WTC11 (cell line): Measurements from ENCODE around the gene LCORL.

Experiments
- CREB1 ChIP-seq: sonication (generic); formaldehyde crosslinking; IDR thresholded peaks from 2 replicates; pipeline ENCODE4 v1.8.0; 2023; ENCODE audit warnings: mild to moderate bottlenecking, missing genetic modification reagents
- CREM ChIP-seq: sonication (generic); formaldehyde crosslinking; IDR thresholded peaks from 2 replicates; pipeline ENCODE4 v1.8.1; 2022; ENCODE audit warnings: mild to moderate bottlenecking, missing genetic modification reagents, moderate library complexity
- KAT7 ChIP-seq: sonication (generic); formaldehyde crosslinking; IDR thresholded peaks from 2 replicates; pipeline ENCODE4 v1.8.1; 2023; ENCODE audit warnings: missing genetic modification reagents, mild to moderate bottlenecking, borderline replicate concordance
- MXD4 ChIP-seq: fragments of 250-450 bp; sonication (Bioruptor Pico); IDR thresholded peaks from 2 replicates; pipeline ENCODE4 v1.8.0; 2021; ENCODE audit warnings: mild to moderate bottlenecking, moderate library complexity, borderline replicate concordance
- RELA ChIP-seq: sonication (generic); formaldehyde crosslinking; IDR thresholded peaks from 2 replicates; pipeline ENCODE4 v1.8.1; 2022; ENCODE audit warnings: missing genetic modification reagents, mild to moderate bottlenecking, borderline replicate concordance
- SP1 ChIP-seq: sonication (generic); formaldehyde crosslinking; conservative IDR thresholded peaks from 2 replicates; pipeline ENCODE4 v1.8.1; 2022; ENCODE audit warnings: missing genetic modification reagents
- TCF7 ChIP-seq: sonication (generic); formaldehyde crosslinking; IDR thresholded peaks from 2 replicates; pipeline ENCODE4 v1.8.0; 2022; ENCODE audit warnings: mild to moderate bottlenecking, low read depth, missing genetic modification reagents, moderate library complexity
- TEAD4 ChIP-seq: sonication (generic); formaldehyde crosslinking; IDR thresholded peaks from 2 replicates; pipeline ENCODE4 v1.8.0; 2022; ENCODE audit warnings: mild to moderate bottlenecking, missing genetic modification reagents
- ZNF138 ChIP-seq: sonication (generic); formaldehyde crosslinking; conservative IDR thresholded peaks from 2 replicates; pipeline ENCODE4 v1.8.1; 2022; ENCODE audit warnings: mild to moderate bottlenecking, moderate library complexity, missing genetic modification reagents
- ZNF263 ChIP-seq: sonication (generic); formaldehyde crosslinking; IDR thresholded peaks from 2 replicates; pipeline ENCODE4 v1.8.1; 2022; ENCODE audit warnings: low read depth, mild to moderate bottlenecking, moderate library complexity, missing genetic modification reagents
- TF ChIP-seq, protein P1 (sequence below): fragments of 200-600 bp; IDR thresholded peaks from 2 replicates; pipeline ENCODE4 v1.8.0; 2022; ENCODE audit warnings: antibody characterized with exemption
- TF ChIP-seq, protein P2 (sequence below): sonication (generic); formaldehyde crosslinking; IDR thresholded peaks from 2 replicates; pipeline ENCODE4 v1.8.1; 2023; ENCODE audit warnings: mild to moderate bottlenecking, missing genetic modification reagents, moderate library complexity

DNA sequence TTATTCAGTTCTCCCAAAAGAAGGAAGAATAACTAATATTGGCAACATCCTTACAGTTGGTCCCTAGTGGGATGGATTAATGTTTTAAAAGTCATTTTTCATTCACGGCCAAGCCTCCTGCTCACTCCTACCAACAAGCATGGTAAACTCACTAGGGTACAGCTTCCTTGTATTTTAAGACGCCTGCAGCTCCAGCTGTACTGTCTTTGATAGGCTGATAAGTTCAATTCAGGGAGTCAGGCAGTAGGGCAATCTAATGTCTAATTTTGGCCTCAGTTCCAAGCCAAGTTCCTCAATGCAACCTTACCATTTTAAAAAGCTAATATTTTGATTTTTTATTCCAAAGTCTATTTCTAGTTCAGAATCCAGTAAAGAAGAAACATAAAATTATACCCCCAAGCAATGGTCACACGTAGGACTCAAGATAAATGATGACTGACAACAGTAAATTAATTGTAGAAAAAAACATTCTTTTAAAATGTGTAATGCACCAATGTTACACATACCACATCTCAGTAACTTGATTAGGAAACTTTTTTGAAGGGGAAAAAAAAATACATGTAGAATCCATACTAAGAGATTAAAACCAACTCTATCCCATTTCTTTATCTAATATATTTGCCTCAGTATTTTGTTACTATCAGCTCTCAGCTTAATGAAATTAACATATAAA, 9.3 kb downstream of the LCORL start:
- TF ChIP-seq, protein P1, sequence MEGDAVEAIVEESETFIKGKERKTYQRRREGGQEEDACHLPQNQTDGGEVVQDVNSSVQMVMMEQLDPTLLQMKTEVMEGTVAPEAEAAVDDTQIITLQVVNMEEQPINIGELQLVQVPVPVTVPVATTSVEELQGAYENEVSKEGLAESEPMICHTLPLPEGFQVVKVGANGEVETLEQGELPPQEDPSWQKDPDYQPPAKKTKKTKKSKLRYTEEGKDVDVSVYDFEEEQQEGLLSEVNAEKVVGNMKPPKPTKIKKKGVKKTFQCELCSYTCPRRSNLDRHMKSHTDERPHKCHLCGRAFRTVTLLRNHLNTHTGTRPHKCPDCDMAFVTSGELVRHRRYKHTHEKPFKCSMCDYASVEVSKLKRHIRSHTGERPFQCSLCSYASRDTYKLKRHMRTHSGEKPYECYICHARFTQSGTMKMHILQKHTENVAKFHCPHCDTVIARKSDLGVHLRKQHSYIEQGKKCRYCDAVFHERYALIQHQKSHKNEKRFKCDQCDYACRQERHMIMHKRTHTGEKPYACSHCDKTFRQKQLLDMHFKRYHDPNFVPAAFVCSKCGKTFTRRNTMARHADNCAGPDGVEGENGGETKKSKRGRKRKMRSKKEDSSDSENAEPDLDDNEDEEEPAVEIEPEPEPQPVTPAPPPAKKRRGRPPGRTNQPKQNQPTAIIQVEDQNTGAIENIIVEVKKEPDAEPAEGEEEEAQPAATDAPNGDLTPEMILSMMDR, result no peak
- TF ChIP-seq ZNF263 (CRISPR knock-in tag) (no peak), CREM (CRISPR knock-in tag) (no peak), TEAD4 (CRISPR knock-in tag) (no peak), TCF7 (CRISPR knock-in tag) (no peak), CREB1 (no peak), SP1 (CRISPR knock-in tag) (no peak), MXD4 (CRISPR knock-in tag) (no peak), RELA (CRISPR knock-in tag) (no peak), KAT7 (CRISPR knock-in tag) (no peak), ZNF138 (CRISPR knock-in tag) (no peak)
- TF ChIP-seq, protein P2, sequence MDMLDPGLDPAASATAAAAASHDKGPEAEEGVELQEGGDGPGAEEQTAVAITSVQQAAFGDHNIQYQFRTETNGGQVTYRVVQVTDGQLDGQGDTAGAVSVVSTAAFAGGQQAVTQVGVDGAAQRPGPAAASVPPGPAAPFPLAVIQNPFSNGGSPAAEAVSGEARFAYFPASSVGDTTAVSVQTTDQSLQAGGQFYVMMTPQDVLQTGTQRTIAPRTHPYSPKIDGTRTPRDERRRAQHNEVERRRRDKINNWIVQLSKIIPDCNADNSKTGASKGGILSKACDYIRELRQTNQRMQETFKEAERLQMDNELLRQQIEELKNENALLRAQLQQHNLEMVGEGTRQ (CRISPR knock-in tag), result no peak
